Endothelial cell of umbilical vein (primary cell): ENCODE measurements around the gene ANKRD33B.

Source experiments
- EZH2 ChIP-seq: IDR thresholded peaks from 2 replicates; pipeline ENCODE4 v1.6.1; 2012; ENCODE audit warnings: borderline replicate concordance, low read depth, mild to moderate bottlenecking, moderate library complexity, low read length, inconsistent platforms; ENCODE audit not compliant: severe bottlenecking
- POLR2A ChIP-seq: IDR thresholded peaks from 2 replicates; pipeline ENCODE4 v1.6.1; 2012; ENCODE audit warnings: low read depth, mild to moderate bottlenecking, control low read depth, low read length
- TF ChIP-seq, protein P1 (sequence below), 2 donors: IDR thresholded peaks; 1 replicate in 1 of 2; 2 replicates in 1 of 2; pipeline ENCODE4 v1.5.1; 2011; ENCODE audit warnings: low read length in 2 of 2, mild to moderate bottlenecking in 2 of 2, moderate library complexity in 2 of 2, control low read depth in 1 of 2, inconsistent platforms in 1 of 2, low read depth in 1 of 2; ENCODE audit not compliant: insufficient read depth in 1 of 2; ENCODE audit errors: extremely low read depth in 1 of 2

GRCh38 chr5:10555277-10555684, 8.6 kb upstream of the ANKRD33B start:
- TF ChIP-seq POLR2A = no peak
- TF ChIP-seq, protein P1, sequence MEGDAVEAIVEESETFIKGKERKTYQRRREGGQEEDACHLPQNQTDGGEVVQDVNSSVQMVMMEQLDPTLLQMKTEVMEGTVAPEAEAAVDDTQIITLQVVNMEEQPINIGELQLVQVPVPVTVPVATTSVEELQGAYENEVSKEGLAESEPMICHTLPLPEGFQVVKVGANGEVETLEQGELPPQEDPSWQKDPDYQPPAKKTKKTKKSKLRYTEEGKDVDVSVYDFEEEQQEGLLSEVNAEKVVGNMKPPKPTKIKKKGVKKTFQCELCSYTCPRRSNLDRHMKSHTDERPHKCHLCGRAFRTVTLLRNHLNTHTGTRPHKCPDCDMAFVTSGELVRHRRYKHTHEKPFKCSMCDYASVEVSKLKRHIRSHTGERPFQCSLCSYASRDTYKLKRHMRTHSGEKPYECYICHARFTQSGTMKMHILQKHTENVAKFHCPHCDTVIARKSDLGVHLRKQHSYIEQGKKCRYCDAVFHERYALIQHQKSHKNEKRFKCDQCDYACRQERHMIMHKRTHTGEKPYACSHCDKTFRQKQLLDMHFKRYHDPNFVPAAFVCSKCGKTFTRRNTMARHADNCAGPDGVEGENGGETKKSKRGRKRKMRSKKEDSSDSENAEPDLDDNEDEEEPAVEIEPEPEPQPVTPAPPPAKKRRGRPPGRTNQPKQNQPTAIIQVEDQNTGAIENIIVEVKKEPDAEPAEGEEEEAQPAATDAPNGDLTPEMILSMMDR (IDR thresholded peaks at IDR 0.05; ENCODE audit: extremely low read depth in 1 of 2, insufficient read depth in 1 of 2, low read depth in 1 of 2, low read length in 2 of 2) = no peak
- TF ChIP-seq EZH2 = no peak
